ELF-1 (cell line): ENCODE measurements around the gene PRSS33.
A peak's percentile ranks its signal among the peaks of the same experiment; 100 is the strongest.

Experiments
- DNase-seq: peaks from one replicate; pipeline ENCODE4 v3.0.0-alpha.2; 2016; ENCODE audit warnings: low read depth, low spot score

PRSS33 gene

GRCh38 chr16:2765462-2766404, 21.6 kb downstream of the PRSS33 start:
- no peak for DNase-seq

GRCh38 chr16:2764718-2765117, 22.6 kb downstream of the PRSS33 start:
- DNase-seq: no peak

GRCh38 chr16:2763173-2763572, 24.2 kb downstream of the PRSS33 start:
- DNase-seq: no peak

DNA sequence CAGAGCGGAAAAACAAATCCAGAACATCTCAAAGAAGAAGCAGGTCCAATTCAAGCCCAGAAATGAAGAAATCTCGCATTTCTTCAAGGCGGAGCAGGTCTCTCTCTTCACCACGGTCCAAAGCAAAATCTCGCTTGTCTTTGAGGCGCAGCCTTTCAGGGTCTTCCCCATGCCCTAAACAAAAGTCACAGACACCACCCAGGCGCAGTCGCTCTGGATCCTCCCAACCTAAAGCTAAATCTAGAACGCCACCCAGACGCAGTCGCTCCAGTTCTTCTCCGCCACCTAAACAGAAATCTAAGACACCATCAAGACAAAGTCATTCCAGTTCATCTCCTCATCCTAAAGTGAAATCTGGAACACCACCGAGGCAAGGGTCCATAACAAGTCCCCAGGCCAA, 24.6 kb downstream of the PRSS33 start:
- no peak for DNase-seq

DNA sequence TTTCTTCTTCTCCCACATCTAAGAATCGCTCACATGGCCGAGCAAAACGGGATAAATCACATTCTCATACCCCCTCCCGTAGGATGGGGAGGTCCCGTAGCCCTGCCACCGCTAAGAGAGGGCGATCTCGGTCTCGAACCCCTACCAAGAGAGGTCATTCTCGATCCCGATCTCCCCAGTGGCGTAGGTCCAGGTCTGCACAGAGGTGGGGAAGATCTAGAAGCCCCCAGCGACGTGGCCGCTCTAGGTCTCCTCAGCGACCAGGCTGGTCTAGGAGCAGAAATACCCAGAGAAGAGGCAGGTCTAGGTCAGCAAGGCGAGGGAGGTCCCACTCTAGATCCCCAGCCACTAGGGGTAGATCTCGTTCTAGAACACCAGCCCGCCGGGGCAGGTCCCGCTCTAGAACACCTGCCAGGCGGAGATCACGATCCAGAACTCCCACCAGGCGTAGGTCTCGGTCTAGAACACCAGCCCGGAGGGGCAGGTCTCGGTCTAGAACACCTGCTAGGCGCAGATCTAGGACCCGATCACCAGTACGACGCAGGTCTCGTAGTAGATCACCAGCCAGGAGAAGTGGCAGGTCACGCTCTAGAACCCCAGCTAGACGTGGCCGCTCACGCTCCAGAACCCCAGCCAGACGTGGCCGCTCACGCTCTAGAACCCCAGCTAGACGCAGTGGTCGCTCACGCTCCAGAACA, 25.3 kb downstream of the PRSS33 start:
- no peak for DNase-seq

- DNase-seq: no peak
These were observed 25.9 kb downstream of the PRSS33 start for GRCh38 chr16:2761472-2761871.

DNA sequence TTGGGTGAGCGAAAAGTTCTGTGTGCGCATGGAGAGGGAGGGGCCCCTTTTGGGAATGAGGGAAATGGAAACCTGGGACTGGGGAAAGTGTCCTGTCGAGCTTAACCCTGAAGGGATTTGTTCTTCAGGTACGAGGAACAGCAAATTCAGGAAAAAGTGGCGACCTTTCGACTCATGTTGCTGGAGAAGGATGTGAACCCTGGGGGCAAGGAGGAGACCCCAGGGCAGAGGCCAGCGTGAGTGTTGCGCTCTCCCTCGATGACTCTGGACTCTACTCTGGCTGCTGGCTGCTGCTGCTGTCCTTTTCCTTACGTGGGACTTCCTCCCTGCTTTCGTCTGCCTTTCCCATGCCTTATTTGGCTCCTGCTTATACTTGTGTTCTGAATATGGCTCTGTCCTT, 30.0 kb downstream of the PRSS33 start:
- no peak for DNase-seq

GRCh38 chr16:2756288-2757015, 30.9 kb downstream of the PRSS33 start:
- DNase-seq: no peak

DNA sequence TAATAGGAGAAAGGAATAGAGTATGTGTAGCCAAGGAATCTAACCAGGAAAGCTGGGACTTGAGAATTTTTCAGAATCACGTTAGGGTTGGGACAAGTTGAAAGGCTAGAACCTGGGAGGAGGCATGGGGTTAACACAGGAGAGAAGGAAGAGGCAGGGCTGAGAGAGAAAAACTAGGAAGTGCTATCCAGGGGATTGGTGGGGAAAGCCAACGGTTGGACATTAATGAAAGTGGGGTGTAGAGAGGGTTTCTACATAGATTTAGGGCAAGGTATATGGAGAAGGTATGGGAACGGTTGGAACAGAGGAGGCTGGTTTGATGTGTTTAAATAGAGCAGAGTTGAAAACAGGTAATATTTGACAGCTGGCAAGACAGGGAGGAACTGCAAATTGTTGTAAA, 32.2 kb downstream of the PRSS33 start:
- DNase-seq: no peak

GRCh38 chr16:2753733-2754020, 33.7 kb downstream of the PRSS33 start:
- no peak for DNase-seq

DNA sequence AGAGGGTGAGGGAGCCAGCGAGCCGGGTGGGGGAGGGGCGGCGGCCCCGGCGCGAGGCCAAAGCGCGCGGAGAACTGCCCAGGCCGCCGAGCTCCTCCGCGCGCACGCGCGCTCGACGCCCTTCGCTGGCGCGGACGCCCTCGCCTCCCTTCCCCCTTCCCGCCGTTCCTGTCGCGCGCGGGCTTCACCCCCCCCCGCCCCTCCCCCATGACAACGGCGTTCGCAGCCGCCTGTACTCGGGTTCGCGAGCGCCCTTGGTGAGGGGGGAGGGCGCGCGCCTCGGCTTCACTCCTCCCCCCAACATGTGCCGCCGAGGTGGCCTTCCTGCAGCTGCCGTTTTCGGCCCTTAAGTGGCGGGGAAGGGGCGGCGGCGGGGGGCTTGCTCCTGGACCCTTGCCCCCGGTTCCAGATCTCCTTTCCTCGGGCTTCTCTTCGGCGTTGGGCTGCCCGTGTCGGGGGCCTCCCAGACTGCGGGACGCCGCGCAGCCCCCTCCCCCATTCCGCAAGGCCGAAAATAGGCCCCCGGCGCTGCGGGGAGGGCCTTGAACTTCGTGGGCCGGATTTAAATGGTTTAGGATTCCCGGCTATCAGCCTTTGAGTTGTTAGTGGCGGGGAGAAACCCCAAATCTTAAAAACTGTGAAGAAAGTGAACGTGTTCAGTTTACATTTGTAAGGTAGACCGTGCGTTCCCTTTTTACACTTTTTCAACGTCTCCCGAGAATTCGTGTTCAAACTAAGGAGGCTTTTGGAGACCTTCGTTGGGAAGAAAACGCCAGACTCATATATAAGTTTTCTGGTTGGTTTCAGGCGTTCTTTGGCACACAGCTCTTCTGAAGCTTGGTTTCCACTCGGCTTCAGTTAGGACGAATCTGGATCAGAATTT, 34.3 kb downstream of the PRSS33 start:
- peak; percentile 57 for DNase-seq

- peak; percentile 98 for DNase-seq
These were observed 35.1 kb downstream of the PRSS33 start, which contains the start of gene SRRM2 for GRCh38 chr16:2752035-2752849. SRRM2 (plus strand) TSS chr16:2752638; CDS start chr16:2756365, 3,727 bp downstream.

DNA sequence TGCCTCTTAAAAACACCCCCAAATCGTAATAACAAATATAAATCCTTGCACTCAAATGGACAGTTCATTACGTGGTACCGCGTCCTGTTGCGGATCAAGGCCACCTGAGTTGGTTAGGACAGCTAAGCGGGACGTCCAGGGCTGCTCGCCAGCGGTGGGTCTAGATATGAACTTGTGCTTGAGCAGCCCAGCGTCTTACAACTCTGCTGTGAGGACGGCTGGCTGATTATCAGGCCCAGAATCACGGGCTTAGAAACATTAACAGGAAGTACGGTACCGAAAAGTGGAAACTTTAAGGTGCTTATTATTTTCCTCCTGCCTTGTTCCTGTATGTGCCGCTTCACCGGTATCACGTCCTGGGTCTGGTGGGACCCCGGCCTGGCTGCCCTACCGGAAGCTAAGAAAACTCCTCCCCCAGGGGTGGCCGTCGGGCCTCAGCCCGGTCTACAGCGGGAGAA, 35.8 kb downstream of the PRSS33 start:
- DNase-seq: no peak

GRCh38 chr16:2749936-2750335, 37.4 kb downstream of the PRSS33 start:
- no peak for DNase-seq

DNA sequence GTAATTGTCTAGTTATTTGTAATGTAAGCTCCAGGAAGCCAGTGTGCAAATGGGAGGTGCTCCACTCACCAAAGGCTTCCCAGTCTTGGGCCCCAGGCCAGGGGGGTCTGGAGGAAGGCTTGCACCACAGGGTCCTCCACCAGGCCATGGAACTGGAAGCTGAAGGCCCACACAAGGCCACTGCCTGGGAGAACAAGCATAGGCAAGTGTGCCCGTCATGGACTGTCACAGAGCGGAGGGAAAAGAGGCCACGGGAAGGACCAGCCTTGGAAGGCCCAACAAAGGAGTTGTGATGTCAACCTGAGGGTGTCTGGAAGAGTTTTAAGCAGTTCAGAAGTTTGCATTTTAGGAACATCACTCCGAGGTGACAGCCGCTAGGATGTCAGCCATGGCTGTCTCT, 37.9 kb downstream of the PRSS33 start:
- DNase-seq: no peak

GRCh38 chr16:2748757-2749455, 38.5 kb downstream of the PRSS33 start:
- DNase-seq: no peak

GRCh38 chr16:2745961-2746360, 41.4 kb downstream of the PRSS33 start:
- no peak for DNase-seq

DNA sequence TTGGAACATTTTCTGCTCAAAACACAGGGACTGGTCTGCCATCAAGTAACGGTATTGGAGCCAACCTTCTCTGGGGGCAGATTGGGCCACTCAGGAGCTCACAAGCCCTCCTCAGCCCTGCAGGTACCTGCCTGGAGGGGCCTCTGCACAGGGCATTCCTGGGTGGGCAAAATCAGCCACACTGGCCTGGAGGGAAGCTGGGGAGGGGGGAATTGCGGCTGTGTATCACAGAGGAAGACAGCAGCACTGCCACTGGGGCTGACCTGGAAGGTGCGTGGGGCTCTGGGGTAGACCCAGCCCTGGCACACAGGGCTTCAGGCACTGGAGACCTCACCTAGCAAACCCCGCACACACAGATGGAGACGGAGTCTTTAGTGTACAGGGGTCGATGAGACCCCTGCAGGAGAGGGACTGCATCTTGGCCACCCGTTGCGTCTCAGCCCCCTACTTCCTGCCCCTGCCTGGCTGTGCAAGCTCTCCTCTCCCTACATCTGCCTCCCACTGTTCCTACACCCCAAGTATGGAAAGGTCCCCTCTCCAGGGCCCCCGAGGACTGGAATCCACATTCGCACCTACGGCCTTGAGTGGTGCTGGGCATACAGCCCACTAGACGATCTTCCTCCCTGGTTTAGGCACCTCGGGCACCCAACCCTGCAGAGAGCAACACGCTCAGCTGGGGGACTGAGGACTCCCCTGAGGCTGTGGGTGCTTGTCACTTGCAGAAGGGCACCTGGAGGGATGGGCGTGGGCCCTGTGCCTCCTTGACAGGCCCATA, 42.1 kb downstream of the PRSS33 start:
- DNase-seq: no peak

- no peak for DNase-seq
These were observed 42.6 kb downstream of the PRSS33 start for GRCh38 chr16:2744711-2745110.
